Neutrophil (primary cell): ENCODE data around the gene MEF2C.

Experiments
- H3K27ac ChIP-seq: fragments of 200-600 bp; sonication (generic); 2 replicates; pipeline ENCODE4 v1.5.1; 2016; ENCODE audit warnings: mild to moderate bottlenecking, moderate library complexity
- H3K27me3 ChIP-seq: fragments of 200-600 bp; sonication (generic); 2 replicates; pipeline ENCODE4 v1.6.0; 2016; ENCODE audit warnings: mild to moderate bottlenecking
- H3K36me3 ChIP-seq: fragments of 200-600 bp; sonication (generic); 2 replicates; pipeline ENCODE4 v1.5.1; 2017
- H3K4me1 ChIP-seq, 2 experiments: fragments of 200-600 bp in 1 of 2; sonication (generic) in 1 of 2; 1 replicate in 1 of 2; 2 replicates in 1 of 2; pipeline versions ENCODE4 v1.5.1 to v1.6.1; 2013 to 2016; ENCODE audit warnings: low read depth in 1 of 2, low read length in 1 of 2, mild to moderate bottlenecking in 1 of 2, moderate library complexity in 1 of 2; ENCODE audit not compliant: control insufficient read depth in 1 of 2, insufficient read depth in 1 of 2
- H3K4me3 ChIP-seq, 2 experiments: fragments of 200-600 bp in 1 of 2; sonication (generic) in 1 of 2; 1 replicate in 1 of 2; 2 replicates in 1 of 2; pipeline ENCODE4 v1.5.1; 2013 to 2016; ENCODE audit warnings: low read depth in 1 of 2, low read length in 1 of 2, mild to moderate bottlenecking in 1 of 2, moderate library complexity in 1 of 2
- H3K9me3 ChIP-seq: fragments of 200-600 bp; sonication (generic); 2 replicates; pipeline ENCODE4 v1.5.1; 2016
- TF ChIP-seq, protein P1 (sequence below): fragments of 200-600 bp; sonication (generic); IDR thresholded peaks from 2 replicates; pipeline ENCODE4 v1.5.1; 2016; ENCODE audit warnings: antibody characterized with exemption

MEF2C gene

GRCh38 chr5:88881571-88881971 is 1.4 kb downstream of the MEF2C start:
- H3K36me3 ChIP-seq, result no peaks in the 10 kb centered on the region
- TF ChIP-seq, protein P1, sequence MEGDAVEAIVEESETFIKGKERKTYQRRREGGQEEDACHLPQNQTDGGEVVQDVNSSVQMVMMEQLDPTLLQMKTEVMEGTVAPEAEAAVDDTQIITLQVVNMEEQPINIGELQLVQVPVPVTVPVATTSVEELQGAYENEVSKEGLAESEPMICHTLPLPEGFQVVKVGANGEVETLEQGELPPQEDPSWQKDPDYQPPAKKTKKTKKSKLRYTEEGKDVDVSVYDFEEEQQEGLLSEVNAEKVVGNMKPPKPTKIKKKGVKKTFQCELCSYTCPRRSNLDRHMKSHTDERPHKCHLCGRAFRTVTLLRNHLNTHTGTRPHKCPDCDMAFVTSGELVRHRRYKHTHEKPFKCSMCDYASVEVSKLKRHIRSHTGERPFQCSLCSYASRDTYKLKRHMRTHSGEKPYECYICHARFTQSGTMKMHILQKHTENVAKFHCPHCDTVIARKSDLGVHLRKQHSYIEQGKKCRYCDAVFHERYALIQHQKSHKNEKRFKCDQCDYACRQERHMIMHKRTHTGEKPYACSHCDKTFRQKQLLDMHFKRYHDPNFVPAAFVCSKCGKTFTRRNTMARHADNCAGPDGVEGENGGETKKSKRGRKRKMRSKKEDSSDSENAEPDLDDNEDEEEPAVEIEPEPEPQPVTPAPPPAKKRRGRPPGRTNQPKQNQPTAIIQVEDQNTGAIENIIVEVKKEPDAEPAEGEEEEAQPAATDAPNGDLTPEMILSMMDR, result no peak
- H3K4me3 ChIP-seq, result peak overlapping the region; percentile 69 to 86
- no peaks in the 10 kb centered on the region for H3K9me3 ChIP-seq
- peaks cover 63% of the 10 kb centered on the region for H3K27me3 ChIP-seq
- H3K4me1 ChIP-seq, result peaks cover 31 to 36% of the 10 kb centered on the region in 2 experiments
- no peak overlapping the region for H3K27ac ChIP-seq

- Histone ChIP-seq H3K27ac (no peak overlapping the region), H3K4me3 (no peak overlapping the region), H3K4me1 (peaks cover 29 to 31% of the 10 kb centered on the region in 2 experiments)
Observed at GRCh38 chr5:88880201-88880600, 2.8 kb downstream of the MEF2C start.

DNA sequence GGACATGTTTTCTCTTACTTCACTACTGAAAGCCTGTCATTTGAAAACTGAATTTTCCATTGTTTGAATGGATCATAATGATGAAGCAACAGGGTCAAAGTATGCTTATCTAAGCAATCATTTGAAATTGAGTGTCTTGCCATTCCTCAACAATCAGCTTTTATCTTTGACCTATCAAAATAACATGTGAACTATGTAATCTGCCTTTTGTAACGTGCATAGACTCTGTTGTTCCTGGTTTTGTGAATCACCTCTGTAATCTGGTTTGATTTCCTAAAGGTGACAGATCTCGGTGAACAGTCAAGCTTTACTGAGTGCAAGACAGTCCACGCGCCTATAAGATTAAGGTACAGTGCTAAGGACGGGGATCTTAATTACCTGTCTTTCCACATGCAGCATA is 3.3 kb downstream of the MEF2C start:
- Histone ChIP-seq H3K4me1 (peaks cover 29 to 31% of the 10 kb centered on the region in 2 experiments), H3K27me3 (peaks cover 45% of the 10 kb centered on the region), H3K9me3 (no peaks in the 10 kb centered on the region), H3K36me3 (no peaks in the 10 kb centered on the region), H3K27ac (no peak overlapping the region), H3K4me3 (no peak overlapping the region)
- TF ChIP-seq, protein P1, result no peak

More at GRCh38 chr5:88880201-88880600, 2.8 kb downstream of the MEF2C start:
- TF ChIP-seq, protein P1, result no peak
- Histone ChIP-seq H3K9me3 (no peaks in the 10 kb centered on the region), H3K36me3 (no peaks in the 10 kb centered on the region), H3K27me3 (peaks cover 49% of the 10 kb centered on the region)

DNA sequence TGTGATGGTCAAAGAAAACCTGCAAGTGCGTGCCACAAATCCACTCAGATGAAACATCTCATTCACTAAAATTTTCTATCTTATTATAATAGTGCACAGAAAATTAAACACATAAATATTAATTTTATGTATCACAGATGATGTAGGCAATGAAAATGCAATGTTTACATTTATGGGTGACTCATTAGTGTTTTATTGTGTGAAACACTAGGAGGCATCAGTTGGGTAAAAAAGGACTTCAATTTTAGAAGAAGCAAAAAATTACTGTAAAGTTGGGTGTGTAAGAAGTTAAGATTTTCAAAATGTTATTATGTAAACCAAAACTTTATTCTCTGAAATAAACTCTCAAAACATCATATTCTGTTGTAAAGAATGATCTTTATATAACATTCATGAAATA is 4.0 kb downstream of the MEF2C start:
- TF ChIP-seq, protein P1, result no peak
- no peak overlapping the region for H3K27ac ChIP-seq
- H3K36me3 ChIP-seq, result no peaks in the 10 kb centered on the region
- peaks cover 24% of the 10 kb centered on the region in 2 experiments for H3K4me1 ChIP-seq
- H3K4me3 ChIP-seq, result no peak overlapping the region
- no peaks in the 10 kb centered on the region for H3K9me3 ChIP-seq
- H3K27me3 ChIP-seq, result peaks cover 39% of the 10 kb centered on the region

DNA sequence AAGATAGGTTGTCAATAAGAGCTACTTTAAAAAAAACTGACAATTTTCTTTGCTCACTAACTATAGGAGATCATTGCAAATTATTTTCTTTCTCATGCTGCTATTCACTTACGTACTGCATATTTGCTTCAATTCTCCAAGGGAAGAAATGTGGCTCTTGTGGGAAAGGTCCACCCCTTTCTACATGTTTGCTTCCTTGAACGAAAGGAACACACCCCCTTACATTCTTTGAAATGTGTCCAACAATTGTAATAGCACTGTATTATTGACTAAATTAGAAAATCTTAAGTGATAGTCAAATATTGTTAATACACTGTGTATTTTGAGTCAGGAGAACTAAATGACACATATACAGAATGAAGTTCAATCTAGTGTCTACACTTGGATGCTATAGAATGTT is 5.2 kb downstream of the MEF2C start:
- TF ChIP-seq, protein P1, result no peak
- peaks cover 38% of the 10 kb centered on the region for H3K27me3 ChIP-seq
- no peak overlapping the region for H3K27ac ChIP-seq
- no peaks in the 10 kb centered on the region for H3K9me3 ChIP-seq
- H3K36me3 ChIP-seq, result no peaks in the 10 kb centered on the region
- H3K4me1 ChIP-seq, result peaks cover 17 to 22% of the 10 kb centered on the region in 2 experiments
- no peak overlapping the region for H3K4me3 ChIP-seq

DNA sequence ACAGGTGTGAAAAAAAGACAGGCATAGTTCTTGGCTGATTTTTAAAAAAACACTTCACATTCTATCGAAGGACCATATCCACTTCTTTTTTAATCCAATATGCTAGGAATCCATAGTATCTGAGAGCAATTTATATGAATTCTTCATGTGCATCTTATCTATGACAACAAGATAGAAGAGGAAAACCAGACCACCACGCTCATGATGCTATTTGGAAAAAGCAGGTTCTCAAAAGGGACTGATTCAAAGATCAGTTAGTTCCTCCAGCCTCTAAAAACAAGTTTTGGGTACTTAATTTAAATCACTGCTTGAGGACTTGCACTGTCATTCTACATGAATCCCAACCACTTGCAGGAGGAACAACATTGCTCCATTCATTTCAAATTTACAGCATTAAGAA is 6.3 kb downstream of the MEF2C start:
- H3K27ac ChIP-seq, result no peak overlapping the region
- TF ChIP-seq, protein P1, result no peak
- no peak overlapping the region for H3K4me3 ChIP-seq
- H3K27me3 ChIP-seq, result peaks cover 27% of the 10 kb centered on the region
- no peaks in the 10 kb centered on the region for H3K9me3 ChIP-seq
- H3K36me3 ChIP-seq, result no peaks in the 10 kb centered on the region
- peaks cover 6 to 11% of the 10 kb centered on the region in 2 experiments for H3K4me1 ChIP-seq
